K562 (cell line): ENCODE results near the gene CNNM3. TPM values are rescaled to one million over a fixed set of nuclear protein-coding genes. Genes with fewer than 3 reads are reported as not detected.

ENCODE experiments used
- ATAC-seq: fragments of 200-7000 bp; cut with Tn5 transposase; 3 replicates; pipeline ENCODE4 v1.9.1; 2020; ENCODE audit warnings: moderate library complexity
- BruUV-seq: library from RNA; stranded (reverse); fragments of 400-500 nt; replicated peaks from 2 replicates; lab custom pipeline; 2021; lab: Mats Ljungman, UMichigan
- CTCF ChIA-PET: fragments of 300-600 bp; formaldehyde crosslinking; extraction: SDS; loops from one replicate; lab custom pipeline; 2021; ENCODE audit warnings: low intra/inter-chr PET ratio; lab: Yijun Ruan, JAX
- POLR2A ChIA-PET: fragments of 300-600, 350-650 bp; sonication (Branson Sonifier 250); formaldehyde crosslinking; extraction: SDS; loops from one replicate; lab custom pipeline; 2021; ENCODE audit warnings: antibody characterized with exemption, inconsistent platforms; lab: Yijun Ruan, JAX
- DNase-seq, 4 experiments: peaks; one replicate each; pipeline versions ENCODE4 v3.0.0 to v3.0.0-alpha.2; 2011 to 2018; ENCODE audit warnings: low spot score in 3 of 4, mixed read lengths in 3 of 4; ENCODE audit errors: extremely low read depth in 1 of 4
- FAIRE-seq: peaks from 2 replicates; lab custom pipeline; 2011; peaks lifted over from hg19 to GRCh38; lab: Jason Lieb, UNC
- H2AFZ ChIP-seq: 2 replicates; pipeline ENCODE4 v1.6.0; 2011; ENCODE audit warnings: low read depth, low read length, control low read depth, inconsistent platforms
- H3K27ac ChIP-seq: fragments of 200-600 bp; 3 replicates; pipeline ENCODE4 v1.8.0; 2011; ENCODE audit warnings: low read depth, mild to moderate bottlenecking, control low read depth, inconsistent platforms, low read length, moderate library complexity, mixed read lengths; ENCODE audit errors: extremely low read depth
- H3K27me3 ChIP-seq, 2 experiments: fragments of 300-600 bp in 1 of 2; 2 replicates in 1 of 2; 3 replicates in 1 of 2; pipeline versions ENCODE4 v1.6.0 to v1.8.0; 2011; ENCODE audit warnings: inconsistent platforms in 2 of 2, low read length in 2 of 2, mild to moderate bottlenecking in 1 of 2, mixed read lengths in 1 of 2, moderate library complexity in 1 of 2; ENCODE audit not compliant: control insufficient read depth in 2 of 2, insufficient read depth in 2 of 2
- H3K36me3 ChIP-seq: fragments of 300-600 bp; 3 replicates; pipeline ENCODE4 v1.8.0; 2011; ENCODE audit warnings: mild to moderate bottlenecking, low read length, inconsistent platforms; ENCODE audit not compliant: control insufficient read depth, insufficient read depth
- H3K4me1 ChIP-seq, 2 experiments: fragments of 200-600 bp in 1 of 2; replicated peaks in 1 of 2; 2 replicates in 1 of 2; 3 replicates in 1 of 2; pipeline versions ENCODE4 v1.5.1 to v1.8.0; 2011; ENCODE audit warnings: inconsistent platforms in 2 of 2, low read length in 2 of 2, mild to moderate bottlenecking in 1 of 2, mixed read lengths in 1 of 2, moderate library complexity in 1 of 2; ENCODE audit not compliant: control insufficient read depth in 2 of 2, insufficient read depth in 2 of 2
- H3K4me2 ChIP-seq: 2 replicates; pipeline ENCODE4 v1.6.1; 2011; ENCODE audit warnings: low read length, control low read depth, inconsistent platforms, mixed read lengths; ENCODE audit not compliant: insufficient read depth
- H3K4me3 ChIP-seq: fragments of 200-600 bp; sonication (generic), shearing (Covaris generic); 2 replicates; pipeline ENCODE4 v1.5.1; 2016; ENCODE audit warnings: control low read depth, inconsistent platforms
- H3K79me2 ChIP-seq: fragments of 200-600 bp; 3 replicates; pipeline ENCODE4 v1.8.0; 2011; ENCODE audit warnings: low read length, inconsistent platforms; ENCODE audit not compliant: control insufficient read depth, insufficient read depth
- H3K9ac ChIP-seq, 2 experiments: 2 replicates each; pipeline versions ENCODE4 v1.6.0 to v1.6.1; 2011; ENCODE audit warnings: low read depth in 2 of 2, low read length in 2 of 2, control low read depth in 1 of 2, inconsistent platforms in 1 of 2, mild to moderate bottlenecking in 1 of 2, mixed read lengths in 1 of 2; ENCODE audit not compliant: insufficient read depth in 1 of 2
- H3K9me1 ChIP-seq: one replicate; pipeline ENCODE4 v1.6.0; 2011; ENCODE audit warnings: inconsistent platforms, mild to moderate bottlenecking, low read length, moderate library complexity; ENCODE audit not compliant: control insufficient read depth, insufficient read depth
- H3K9me3 ChIP-seq: replicated peaks from 2 replicates; pipeline ENCODE4 v1.5.1; 2011; ENCODE audit warnings: low read depth, low read length, inconsistent platforms; ENCODE audit not compliant: control insufficient read depth, insufficient read depth
- H4K20me1 ChIP-seq: replicated peaks from 2 replicates; pipeline ENCODE4 v1.6.1; 2011; ENCODE audit warnings: low read length, inconsistent platforms, mixed read lengths; ENCODE audit not compliant: control insufficient read depth, insufficient read depth
- BACH1 ChIP-seq: fragments of 200-800 bp; sonication (Bioruptor generic); IDR thresholded peaks from 2 replicates; pipeline ENCODE4 v1.6.1; 2016; ENCODE audit warnings: missing genetic modification characterization, missing compliant biosample characterization
- L3MBTL2 ChIP-seq: fragments of 450-650 bp; IDR thresholded peaks from 2 replicates; pipeline ENCODE4 v1.6.1; 2016; ENCODE audit warnings: mild to moderate bottlenecking, moderate library complexity
- MNT ChIP-seq, 2 experiments: fragments of 450-650 bp; conservative IDR thresholded peaks; 2 replicates each; pipeline ENCODE4 v1.6.1; 2017; ENCODE audit warnings: mild to moderate bottlenecking in 2 of 2, moderate library complexity in 2 of 2
- POLR2G ChIP-seq: fragments of 200-400 bp; formaldehyde crosslinking; IDR thresholded peaks from 2 replicates; pipeline ENCODE4 v1.6.1; 2017; ENCODE audit warnings: low read depth, mild to moderate bottlenecking, antibody characterized with exemption, low read length, moderate library complexity
- RBM22 ChIP-seq: fragments of 200-400 bp; formaldehyde crosslinking; IDR thresholded peaks from 2 replicates; pipeline ENCODE4 v1.6.1; 2018; ENCODE audit warnings: low read length, low read depth; ENCODE audit not compliant: poor library complexity, severe bottlenecking
- RHOXF2B ChIP-seq: fragments of 250-450 bp; sonication (Bioruptor Pico); conservative IDR thresholded peaks from 2 replicates; pipeline ENCODE4 v1.5.1; 2021
- ZBTB11 ChIP-seq, 3 experiments: fragments of 200-800 bp in 1 of 3; fragments of 250-450 bp in 1 of 3; fragments of 450-650 bp in 1 of 3; sonication (Bioruptor Pico) in 1 of 3; sonication (Bioruptor generic) in 1 of 3; formaldehyde crosslinking in 1 of 3; IDR thresholded peaks; 2 replicates each; pipeline versions ENCODE4 v1.6.1 to v1.8.0; 2016 to 2022; ENCODE audit warnings: mild to moderate bottlenecking in 2 of 3, missing genetic modification characterization in 2 of 3, missing compliant biosample characterization in 1 of 3, moderate library complexity in 1 of 3
- ZNF24 ChIP-seq: fragments of 450-650 bp; IDR thresholded peaks from 2 replicates; pipeline ENCODE4 v1.6.1; 2016
- WGBS: fragments of 100-300 bp; shearing (Covaris generic); methylation state at CpG from one replicate; pipeline ENCODE4 v1.1.6; 2016; ENCODE audit warnings: low coverage, mixed read lengths; ENCODE audit not compliant: insufficient coverage; ENCODE audit errors: missing lambda C conversion rate; 5-methylcytosine and 5-hydroxymethylcytosine counted together
- in situ Hi-C: fragments of 300-500 bp; cut with MboI; formaldehyde crosslinking; loops from 4 replicates; pipeline ENCODE4 v1.15.0; 2018; ENCODE audit warnings: inconsistent platforms, mixed read lengths
- intact Hi-C: fragments of 100-400 bp; cut with micrococcal nuclease; formaldehyde crosslinking; loops from 2 replicates; pipeline ENCODE4 v1.14.2; 2022
- polyA plus RNA-seq, 8 experiments: library from polyadenylated mRNA; depleted of rRNA in 4 of 8; stranded (reverse) in 5 of 8; unstranded in 3 of 8; fragments of >200 nt; fragmentation: Nextera tagmentation in 2 of 8; fragmentation: Illumina TruSeq in 1 of 8; extraction: Ambion mirVana in 2 of 8; extraction: Trizol in 1 of 8; gene quantifications; 2 replicates each; pipeline versions ENCODE4 v1.2.1 to v1.2.3, GENCODE V29; 2011 to 2014; ENCODE audit warnings: inconsistent platforms in 1 of 8, missing spikeins in 1 of 8
- total RNA-seq, 7 experiments: library from RNA; depleted of rRNA in 6 of 7; stranded (reverse); fragments of >200 nt in 6 of 7; fragmentation: Illumina TruSeq in 2 of 7; extraction: Trizol in 2 of 7; gene quantifications; 2 replicates each; pipeline versions ENCODE4 v1.2.1 to v1.2.3, GENCODE V29; 2011 to 2021; ENCODE audit warnings: low replicate concordance in 1 of 7

Gene CNNM3
- total and polyA plus RNA-seq, 9 of the 15 experiments (the other 6 are each of a cell fraction or from before 2014, with no cell fraction given), result 1.4 to 16.9 (median 6.5) TPM

- ATAC-seq (no peak), DNase-seq (no peak), FAIRE-seq (no peak)
- Histone ChIP-seq H4K20me1 (peaks cover 16% of the 10 kb centered on the region; the same call in 1 of the 2 replicates), H3K9me1 (peaks cover 9% of the 10 kb centered on the region), H3K79me2 (peaks cover 57% of the 10 kb centered on the region), H3K9ac (peak overlapping the region in 1 of 2 experiments; percentile 36; a peak in 1 of 4 replicates), H3K36me3 (peaks cover 82% of the 10 kb centered on the region), H3K27ac (no peak overlapping the region), H2AFZ (no peak overlapping the region), H3K4me3 (no peak overlapping the region), H3K4me1 (peaks cover 17 to 77% of the 10 kb centered on the region in 2 experiments), H3K27me3 (no peaks in the 10 kb centered on the region), H3K9me3 (no peaks in the 10 kb centered on the region), H3K4me2 (no peak overlapping the region)
- no TSS peak for BruUV-seq
- in situ Hi-C loops, result loop anchor here (25.0 kb wide), 1 partner anchor 248 kb away; the partner anchor contains the start of gene ANKRD36
- intact Hi-C loops, result no loop called here
- TF ChIP-seq RHOXF2B (CRISPR knock-in tag) (no peak), POLR2G (peak; percentile 64)
- CTCF ChIA-PET, result no interaction called here
- WGBS, result 97% methylated on average over 25 of the region's 25 CpGs
- POLR2A ChIA-PET, result interaction anchor here (0.5 to 1.7 kb wide), 3 partner anchors 9 to 155 kb away, joined by 3 to 8 read pairs (median 3); no protein-coding TSS in a partner anchor
These were observed 48.4 kb downstream of the CNNM3 start for GRCh38 chr2:96864343-96865091.

DNA sequence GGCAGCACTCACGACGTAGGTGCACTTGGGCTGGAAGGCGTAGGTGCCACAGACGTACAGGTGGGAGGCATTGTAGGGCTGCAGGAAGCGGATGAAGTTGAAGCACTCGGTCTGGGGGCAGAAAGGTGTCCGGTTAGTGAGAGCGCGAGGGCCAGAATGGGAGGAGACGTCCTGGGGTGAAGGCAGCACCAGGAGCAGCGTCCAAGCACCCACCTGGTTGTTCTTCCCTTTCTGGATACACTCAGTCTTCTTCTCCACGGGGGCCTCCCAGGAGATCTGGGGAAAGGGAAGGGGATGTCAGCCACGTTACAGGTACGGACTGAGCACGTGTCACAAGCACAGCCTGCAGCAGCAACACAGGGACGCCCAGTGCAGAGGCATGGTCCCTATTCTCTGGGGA lies 49.6 kb downstream of the CNNM3 start:
- Histone ChIP-seq H3K4me3 (no peak overlapping the region), H3K27me3 (no peaks in the 10 kb centered on the region), H3K4me2 (no peak overlapping the region), H3K79me2 (peaks cover 68% of the 10 kb centered on the region), H3K27ac (no peak overlapping the region; the same call in 2 of the 3 replicates), H2AFZ (no peak overlapping the region), H3K4me1 (peaks cover 8 to 78% of the 10 kb centered on the region in 2 experiments; a peak in 4 of 5 replicates), H3K36me3 (peaks cover 74% of the 10 kb centered on the region), H3K9ac (peak overlapping the region in 1 of 2 experiments; percentile 100; a peak in 2 of 4 replicates), H3K9me1 (peaks cover 8% of the 10 kb centered on the region), H4K20me1 (peaks cover 16% of the 10 kb centered on the region; the same call in 1 of the 2 replicates), H3K9me3 (no peaks in the 10 kb centered on the region)
- POLR2A ChIA-PET, result no interaction called here
- intact Hi-C loops, result no loop called here
- no peak for FAIRE-seq
- no TSS peak for BruUV-seq
- in situ Hi-C loops, result loop anchor here (25.0 kb wide), 1 partner anchor 247 kb away; the partner anchor contains the start of gene ANKRD36
- WGBS, result 92% methylated on average over 9 of the region's 16 CpGs
- ATAC-seq, result no peak
- no peak for DNase-seq
- CTCF ChIA-PET, result interaction anchor here (0.6 kb wide), 1 partner anchor 8 kb away, joined by 3 read pairs; the partner anchor contains the start of gene ANKRD39
- TF ChIP-seq L3MBTL2 (no peak), RBM22 (no peak), ZBTB11 (CRISPR knock-in tag; IDR thresholded peaks at IDR 0.05) (no peak), BACH1 (no peak), MNT (conservative IDR thresholded peaks at IDR 0.05) (no peak), ZNF24 (no peak)
